Right ventricle myocardium superior (tissue), 1 donor: Measurements from ENCODE around the gene NECAB2. TPM values are rescaled to one million over a fixed set of nuclear protein-coding genes. Genes with fewer than 3 reads are reported as not detected.
"Not testable (repeated sequence)": the region's sequence is repeated elsewhere in the genome, so short reads cannot be mapped to it uniquely, and the experiment has no call there.

ENCODE experiments used
- ATAC-seq: fragments of 200-7000 bp; cut with Tn5 transposase; one replicate; pipeline ENCODE4 v1.9.1; 2020; ENCODE audit warnings: mild to moderate bottlenecking; ENCODE audit not compliant: poor library complexity
- DNase-seq: peaks from one replicate; pipeline ENCODE4 v3.0.0-alpha.2; 2020
- intact Hi-C: fragments of 100-400 bp; cut with DNase I; formaldehyde crosslinking; loops from one replicate; pipeline ENCODE4 v1.11.2; 2022
- total RNA-seq: library from RNA; stranded (reverse); fragmentation: NEBNext Ultra II Directional; extraction: Animal tissue kit (Norgen Biotek cat#: 25700); gene quantifications from one replicate; pipeline ENCODE4 v1.2.1, GENCODE V29; 2021
- donor health status: DM: no; HTN: yes; CAD: no; lungs with severe emphysema.

Gene NECAB2
- total RNA-seq, 1 donor from 2014 or later, result 0.46 TPM

GRCh38 chr16:83948914-83949723, 18.9 kb upstream of the NECAB2 start:
- no peak for DNase-seq
- no peak for ATAC-seq
- intact Hi-C loops, result no loop called here

- DNase-seq, result no peak
- intact Hi-C loops, result no loop called here
- ATAC-seq, result no peak
Observed at GRCh38 chr16:83949724-83950001, 18.4 kb upstream of the NECAB2 start.

GRCh38 chr16:83950862-83951399, 17.1 kb upstream of the NECAB2 start:
- DNase-seq, intact Hi-C loops, ATAC-seq: not testable (repeated sequence)

GRCh38 chr16:83951544-83951943, 16.5 kb upstream of the NECAB2 start:
- DNase-seq (no peak), ATAC-seq (no peak)
- intact Hi-C loops, result no loop called here

- DNase-seq (no peak), ATAC-seq (peak; percentile 0)
- intact Hi-C loops, result no loop called here
Observed at GRCh38 chr16:83952587-83952939, 15.5 kb upstream of the NECAB2 start.

GRCh38 chr16:83952940-83953795, 14.9 kb upstream of the NECAB2 start, which contains the start of gene OSGIN1:
Gene OSGIN1 (plus strand): TSS chr16:83953240. CDS start chr16:83957672, 4,432 bp downstream.
- ATAC-seq, result peak; percentile 94
- intact Hi-C loops, result no loop called here

GRCh38 chr16:83953796-83954576, 14.1 kb upstream of the NECAB2 start:
- peak; percentile 43 for DNase-seq
- intact Hi-C loops, result no loop called here
- ATAC-seq, result no peak

More at GRCh38 chr16:83952940-83953795, 14.9 kb upstream of the NECAB2 start, which contains the start of gene OSGIN1:
- DNase-seq, result peak; percentile 97

GRCh38 chr16:83954577-83955016, 13.4 kb upstream of the NECAB2 start:
- intact Hi-C loops, result loop anchor here (5.0 kb wide), 1 partner anchor 233 kb away; the partner anchor contains the start of gene TAF1C
- ATAC-seq (no peak), DNase-seq (peak; percentile 61)

GRCh38 chr16:83955218-83956130, 12.6 kb upstream of the NECAB2 start:
- DNase-seq (peak; percentile 41), ATAC-seq (no peak)
- intact Hi-C loops, result loop anchor here (2.0 to 5.0 kb wide), 2 partner anchors 103 to 232 kb away; partner anchors contain the start of gene TAF1C

- DNase-seq (peak; percentile 90), ATAC-seq (peak; percentile 22)
- intact Hi-C loops, result loop anchor here (2.0 to 5.0 kb wide), 2 partner anchors 102 to 231 kb away; partner anchors contain the start of gene TAF1C
Observed at GRCh38 chr16:83956336-83957289, 11.4 kb upstream of the NECAB2 start.

GRCh38 chr16:83957296-83957855, 10.7 kb upstream of the NECAB2 start:
- no peak for DNase-seq
- intact Hi-C loops, result loop anchor here (2.0 to 5.0 kb wide), 2 partner anchors 101 to 230 kb away; partner anchors contain the start of gene TAF1C

GRCh38 chr16:83958137-83958845, 9.8 kb upstream of the NECAB2 start:
- DNase-seq, result no peak
- no peak for ATAC-seq
- intact Hi-C loops, result loop anchor here (5.0 kb wide), 1 partner anchor 229 kb away; the partner anchor contains the start of gene TAF1C

More at GRCh38 chr16:83957296-83957855, 10.7 kb upstream of the NECAB2 start:
- ATAC-seq, result no peak

- DNase-seq (no peak), ATAC-seq (peak; percentile 34)
- intact Hi-C loops, result loop anchor here (5.0 kb wide), 1 partner anchor 228 kb away; the partner anchor contains the start of gene TAF1C
Observed at GRCh38 chr16:83958846-83959565, 9.0 kb upstream of the NECAB2 start.

- peak; percentile 45 for ATAC-seq
- no peak for DNase-seq
- intact Hi-C loops, result loop anchor here (5.0 kb wide), 1 partner anchor 227 kb away; the partner anchor contains the start of gene TAF1C
Observed at GRCh38 chr16:83959656-83960434, 8.2 kb upstream of the NECAB2 start.
